CD4-positive, alpha-beta T cell treated with Interleukin-21 for 1 hour (primary cell): ENCODE measurements around the gene MAP3K21.
A peak's percentile ranks its signal among the peaks of the same experiment; 100 is the strongest.

Experiments
- DNase-seq: peaks from one replicate; pipeline ENCODE4 v3.0.0-alpha.2; 2020

The MAP3K21 gene

DNA sequence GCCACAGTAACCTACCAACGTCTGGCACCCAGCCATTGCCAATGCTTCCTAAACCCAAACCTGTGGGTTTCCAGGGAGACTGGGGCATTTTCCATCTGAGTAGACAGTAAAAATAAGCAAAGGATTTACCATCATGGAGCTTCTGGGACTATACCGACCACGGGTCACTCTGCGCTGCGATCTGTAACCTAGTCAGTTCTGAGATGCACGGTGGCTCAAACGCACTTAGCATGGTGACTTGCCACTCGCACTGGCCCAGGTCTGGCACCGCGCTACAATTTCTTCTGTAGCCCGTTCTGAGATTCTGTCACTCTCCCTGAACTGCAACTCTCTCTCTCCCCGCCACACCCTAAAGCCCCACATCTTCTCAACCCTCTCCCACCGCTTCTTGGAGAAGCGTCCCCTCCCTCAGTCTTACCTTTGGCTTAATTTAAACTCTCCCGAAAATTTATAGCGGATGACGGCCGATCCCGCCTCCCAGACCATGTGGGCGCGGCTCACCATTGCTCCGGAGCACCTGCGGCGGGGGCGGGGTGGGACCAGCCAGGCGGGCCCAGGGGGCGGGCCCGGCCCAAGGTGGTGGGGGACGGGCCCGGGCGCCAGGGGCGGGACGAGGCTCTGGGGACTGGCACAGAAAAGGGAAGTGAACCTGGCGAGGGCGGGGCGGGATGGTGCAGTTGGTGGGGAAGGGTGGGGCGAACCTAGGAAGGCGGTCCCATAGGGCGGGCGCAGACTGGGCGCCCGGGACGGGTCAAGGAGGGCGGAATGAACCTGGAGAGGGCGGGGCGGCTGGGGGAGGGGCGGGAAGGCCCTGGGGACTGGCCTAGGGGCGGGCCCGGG lies 493 bp upstream of the MAP3K21 start:
- peak; percentile 94 for DNase-seq

DNA sequence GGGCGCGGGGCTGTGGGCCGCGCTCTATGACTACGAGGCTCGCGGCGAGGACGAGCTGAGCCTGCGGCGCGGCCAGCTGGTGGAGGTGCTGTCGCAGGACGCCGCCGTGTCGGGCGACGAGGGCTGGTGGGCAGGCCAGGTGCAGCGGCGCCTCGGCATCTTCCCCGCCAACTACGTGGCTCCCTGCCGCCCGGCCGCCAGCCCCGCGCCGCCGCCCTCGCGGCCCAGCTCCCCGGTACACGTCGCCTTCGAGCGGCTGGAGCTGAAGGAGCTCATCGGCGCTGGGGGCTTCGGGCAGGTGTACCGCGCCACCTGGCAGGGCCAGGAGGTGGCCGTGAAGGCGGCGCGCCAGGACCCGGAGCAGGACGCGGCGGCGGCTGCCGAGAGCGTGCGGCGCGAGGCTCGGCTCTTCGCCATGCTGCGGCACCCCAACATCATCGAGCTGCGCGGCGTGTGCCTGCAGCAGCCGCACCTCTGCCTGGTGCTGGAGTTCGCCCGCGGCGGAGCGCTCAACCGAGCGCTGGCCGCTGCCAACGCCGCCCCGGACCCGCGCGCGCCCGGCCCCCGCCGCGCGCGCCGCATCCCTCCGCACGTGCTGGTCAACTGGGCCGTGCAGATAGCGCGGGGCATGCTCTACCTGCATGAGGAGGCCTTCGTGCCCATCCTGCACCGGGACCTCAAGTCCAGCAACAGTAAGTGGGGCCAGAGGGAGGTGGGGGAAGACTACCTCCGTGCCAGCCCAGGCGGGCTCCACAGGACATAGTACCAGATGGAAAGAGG lies 808 bp downstream of the MAP3K21 start:
- DNase-seq, result peak; percentile 18

DNA sequence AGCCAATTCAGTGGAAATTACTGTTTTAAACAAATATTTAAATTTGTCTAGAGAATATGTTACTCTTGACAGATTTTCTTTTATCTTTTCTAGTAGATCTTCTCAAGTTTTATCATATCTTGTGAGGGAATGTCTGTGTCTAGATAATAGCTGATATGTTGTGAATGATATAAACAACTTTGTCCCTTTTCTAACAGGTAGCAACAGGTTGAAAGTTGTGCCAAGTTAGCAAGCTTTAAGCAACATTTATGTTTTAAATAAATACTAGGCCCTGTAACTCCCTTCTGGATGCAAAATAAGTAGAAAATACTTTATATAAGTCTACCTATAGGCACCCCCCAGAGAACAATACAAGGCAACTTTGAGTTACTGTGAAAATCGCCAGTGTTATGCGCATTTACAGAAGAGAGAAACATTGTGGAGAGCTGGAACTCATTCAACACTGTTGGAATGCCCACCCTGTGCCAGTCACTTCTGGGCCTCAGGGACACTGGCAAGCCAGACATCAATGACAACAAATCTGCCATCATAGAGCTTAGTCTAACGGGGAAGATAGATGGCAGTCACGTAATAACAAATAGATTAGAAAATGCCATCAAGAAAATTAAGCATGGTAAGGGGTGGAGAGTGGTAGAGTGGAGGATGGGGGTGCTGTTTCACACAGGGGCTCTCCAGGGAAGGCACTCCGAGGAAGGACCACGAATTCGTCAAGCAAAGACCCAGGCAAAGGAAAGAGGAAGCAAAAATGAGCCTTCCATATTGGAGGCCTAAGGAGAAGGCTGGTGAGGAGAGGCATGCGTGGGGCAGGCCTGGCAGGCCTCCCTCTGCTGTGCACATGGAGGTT lies 4.4 kb downstream of the MAP3K21 start:
- DNase-seq, result no peak

DNA sequence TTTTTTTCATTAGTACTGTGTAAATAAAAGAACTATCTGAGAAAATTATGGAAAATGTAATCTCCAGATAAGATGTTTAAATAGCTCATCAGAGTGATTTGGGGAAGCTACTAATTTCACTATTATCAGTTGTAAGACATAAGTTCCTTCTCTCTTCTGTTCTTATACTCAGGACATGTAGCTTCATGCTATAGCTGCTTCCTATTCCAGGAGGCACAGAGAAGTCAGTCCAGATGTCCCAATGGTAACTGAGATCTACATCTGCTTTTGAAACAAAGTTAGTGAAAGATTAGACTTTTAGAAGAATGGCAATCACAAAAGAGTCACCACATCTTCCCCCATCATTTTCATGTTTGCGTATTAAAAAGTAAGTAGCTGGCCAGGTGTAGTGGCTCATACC lies 5.6 kb downstream of the MAP3K21 start:
- DNase-seq, result no peak

DNA sequence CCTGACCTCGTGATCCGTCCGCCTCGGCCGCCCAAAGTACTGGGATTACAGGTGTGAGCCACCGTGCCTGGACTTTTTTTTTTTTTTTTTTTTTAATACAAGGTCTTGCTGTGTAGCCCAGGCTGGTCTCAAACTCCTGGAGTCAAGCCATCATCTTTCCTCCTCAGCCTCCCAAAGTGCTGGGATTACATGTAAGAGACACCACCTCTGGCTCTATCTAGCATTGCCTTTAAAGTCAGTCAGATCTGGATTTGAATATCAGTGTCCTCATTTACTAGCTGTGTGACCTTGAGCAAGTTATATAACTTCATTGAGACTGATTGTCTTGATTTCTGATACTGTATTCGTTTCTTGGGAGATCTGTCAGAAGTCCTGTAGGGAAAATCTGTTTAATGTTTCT lies 6.6 kb downstream of the MAP3K21 start:
- DNase-seq, result no peak

DNA sequence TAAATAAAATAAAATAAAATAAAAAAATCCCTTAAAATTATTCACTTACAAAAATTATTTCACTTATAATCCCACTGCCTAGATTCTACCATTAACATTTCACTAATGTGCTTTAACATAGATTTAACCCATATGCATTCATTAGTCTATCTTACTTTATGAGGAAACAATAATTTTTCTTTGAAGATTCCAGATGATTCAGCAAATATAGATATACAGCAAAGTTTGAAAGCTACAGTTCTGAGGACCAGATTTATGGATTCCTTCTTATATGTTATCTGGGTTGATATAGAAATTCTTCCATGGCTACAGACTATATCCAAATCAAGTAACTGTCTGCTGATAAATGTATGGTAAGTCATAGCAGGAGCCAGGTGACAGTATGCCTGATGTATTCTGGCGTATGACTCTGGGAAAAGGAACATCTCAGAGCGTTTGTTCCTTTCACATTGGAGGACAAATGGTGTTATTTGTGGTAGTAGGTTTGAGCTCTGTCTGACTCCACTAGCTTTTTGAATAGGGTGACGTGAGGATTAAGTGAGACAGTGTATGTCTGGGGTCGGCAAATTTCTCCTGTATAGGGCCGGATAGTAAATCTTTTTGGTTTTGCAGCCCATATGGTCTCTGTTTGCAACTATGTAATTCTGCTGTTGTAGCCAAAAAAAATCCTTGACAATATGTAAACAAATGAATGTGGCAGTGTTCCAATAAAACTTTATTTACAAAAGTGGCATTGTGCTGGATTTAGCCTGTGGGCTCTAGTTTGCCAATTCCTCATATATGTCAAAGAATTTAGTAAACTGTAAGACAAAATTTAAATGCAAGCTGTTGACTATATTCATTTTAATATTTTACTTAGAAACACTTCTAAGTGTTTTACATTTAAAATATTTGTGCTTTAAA lies 9.3 kb downstream of the MAP3K21 start:
- DNase-seq, result no peak

DNA sequence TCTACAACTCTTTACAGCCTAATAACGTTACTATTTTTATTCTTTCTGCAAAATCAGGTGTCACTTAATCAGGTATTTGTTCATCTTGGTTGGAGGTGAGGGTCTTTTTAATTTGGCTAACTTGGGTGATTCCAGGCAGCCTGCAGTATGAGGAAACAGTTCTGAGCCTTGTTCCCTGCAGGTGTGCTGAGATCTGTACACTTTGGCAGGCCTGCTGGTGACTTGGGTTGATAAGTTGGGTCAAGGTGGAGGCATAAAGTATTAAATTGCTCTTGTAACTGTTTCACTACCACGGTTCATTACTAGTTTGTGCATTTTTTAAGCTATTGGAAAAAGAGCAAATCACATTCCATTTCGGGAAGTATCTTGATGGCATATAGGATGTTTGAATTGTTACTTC lies 10.0 kb downstream of the MAP3K21 start:
- no peak for DNase-seq

DNA sequence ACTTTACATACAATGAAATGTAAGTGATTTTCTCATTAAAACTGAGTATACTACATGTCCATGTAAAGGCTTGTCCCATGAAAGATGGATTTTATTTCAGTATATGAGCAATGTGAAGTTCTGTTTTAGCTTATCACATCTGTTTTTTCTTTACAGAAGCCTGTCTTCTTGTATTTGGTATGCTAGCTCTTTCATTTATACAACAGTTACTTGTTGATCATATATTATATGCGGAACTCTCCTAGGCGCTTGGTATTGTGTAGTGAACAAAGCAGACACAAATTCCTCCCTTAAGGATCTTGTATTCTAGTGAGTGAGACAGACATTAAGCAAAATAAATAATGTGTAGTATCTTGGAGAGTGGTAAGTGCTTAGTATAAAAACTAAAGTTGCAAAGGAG lies 10.6 kb downstream of the MAP3K21 start:
- no peak for DNase-seq

DNA sequence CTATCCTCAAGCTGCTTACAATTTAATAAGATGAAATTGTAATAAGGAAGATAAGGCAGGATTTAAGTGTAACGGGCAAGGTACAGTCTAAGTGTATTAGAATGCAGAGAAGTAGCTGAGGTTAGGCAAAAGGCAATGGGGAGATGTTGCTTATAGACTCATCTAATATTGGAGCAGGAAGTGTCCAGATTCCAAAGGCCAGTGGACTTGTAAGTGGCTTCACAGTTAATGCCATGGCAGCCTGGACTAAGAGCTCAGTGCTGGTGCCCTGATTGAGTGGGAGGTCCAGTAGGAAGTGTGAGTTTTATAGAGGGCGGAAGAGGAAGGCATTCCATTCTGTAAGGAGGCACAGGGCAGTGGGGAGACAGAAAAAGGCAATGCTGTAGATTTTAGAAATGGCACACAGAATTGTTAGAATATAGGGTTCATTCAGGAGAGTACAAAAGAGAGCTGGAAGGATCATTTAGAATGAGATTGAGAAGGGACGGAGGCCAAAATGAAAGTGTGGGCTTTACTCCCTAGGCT lies 12.6 kb downstream of the MAP3K21 start:
- DNase-seq, result no peak

DNA sequence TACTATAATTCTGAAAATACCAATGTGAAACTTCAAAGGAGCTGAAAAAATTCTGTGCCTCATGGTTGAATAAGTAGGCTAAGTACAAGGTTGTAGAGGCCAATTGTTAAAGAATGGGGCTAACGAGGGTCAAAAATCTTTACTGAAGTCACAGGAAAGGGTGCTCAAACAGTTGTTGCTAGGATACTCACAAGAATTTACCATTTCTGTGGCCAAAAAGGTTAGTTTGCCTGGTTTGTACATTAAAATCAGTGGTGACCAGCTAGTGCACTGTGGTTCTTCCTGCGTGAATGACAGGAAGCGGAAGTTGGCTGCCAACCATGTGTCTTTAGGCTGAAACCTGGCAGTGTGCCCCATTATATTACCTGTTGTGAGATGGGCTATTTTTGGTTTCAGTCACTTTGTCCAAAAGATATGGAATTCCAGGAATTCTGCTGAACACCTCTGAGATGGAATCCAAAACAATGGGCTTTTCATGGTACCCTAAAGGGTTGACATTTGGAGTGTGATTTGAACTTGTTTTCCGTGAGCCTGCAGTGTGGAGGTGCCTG lies 13.5 kb downstream of the MAP3K21 start:
- no peak for DNase-seq

DNA sequence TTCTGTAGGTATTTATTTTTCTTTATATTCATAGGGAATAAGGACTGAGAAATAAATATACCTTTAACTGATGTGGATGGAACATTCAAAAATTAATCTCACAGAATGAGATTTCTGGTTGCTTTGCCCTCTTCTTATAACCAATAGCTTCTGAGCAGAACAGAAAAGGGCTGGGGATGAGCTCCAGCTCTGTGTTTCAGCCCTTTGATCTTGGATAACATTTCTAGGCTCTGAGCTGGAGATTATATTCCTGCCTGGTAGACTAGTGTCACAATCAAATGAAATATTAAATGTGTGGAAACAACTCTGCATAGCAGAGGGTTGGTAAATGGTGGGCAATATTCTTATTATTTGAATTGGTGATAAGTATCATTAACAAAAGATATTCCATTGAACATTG lies 14.6 kb downstream of the MAP3K21 start:
- no peak for DNase-seq

DNA sequence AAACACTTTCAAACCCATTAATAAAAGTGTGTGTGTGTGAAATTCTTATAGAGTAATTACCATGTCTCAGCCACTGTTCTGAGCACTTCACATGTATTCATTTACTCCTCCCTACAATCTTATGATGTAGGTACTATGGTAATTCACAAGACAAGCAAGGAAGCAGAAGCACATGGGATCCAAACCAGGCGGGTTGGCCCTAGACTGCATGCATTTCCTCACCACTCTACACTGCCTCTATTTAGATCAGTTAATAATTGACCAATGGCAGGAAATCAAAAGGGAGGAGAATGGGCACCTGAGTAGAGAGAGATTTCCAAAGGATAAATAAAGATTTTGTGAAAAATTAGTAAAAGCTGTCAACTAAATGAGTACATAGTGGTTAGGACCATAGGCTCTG lies 15.7 kb downstream of the MAP3K21 start:
- DNase-seq, result no peak

DNA sequence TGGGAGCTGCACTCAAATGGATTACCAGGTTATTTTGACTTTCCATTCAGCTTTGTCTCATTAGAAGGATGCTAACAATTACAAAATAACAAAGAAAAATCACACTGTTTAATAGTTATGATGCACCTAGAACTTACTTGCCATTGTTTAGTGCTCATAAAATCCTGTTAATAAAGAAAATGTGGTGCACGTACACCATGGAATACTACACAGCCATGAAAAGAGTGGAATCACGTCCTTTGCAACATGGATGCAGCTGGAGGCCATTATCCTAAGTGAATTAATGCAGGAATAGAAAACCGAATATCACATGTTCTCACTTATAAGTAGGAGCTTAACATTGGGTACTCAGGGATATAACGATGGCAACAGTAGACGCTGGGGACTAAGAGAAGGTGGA lies 19.8 kb downstream of the MAP3K21 start:
- no peak for DNase-seq

DNA sequence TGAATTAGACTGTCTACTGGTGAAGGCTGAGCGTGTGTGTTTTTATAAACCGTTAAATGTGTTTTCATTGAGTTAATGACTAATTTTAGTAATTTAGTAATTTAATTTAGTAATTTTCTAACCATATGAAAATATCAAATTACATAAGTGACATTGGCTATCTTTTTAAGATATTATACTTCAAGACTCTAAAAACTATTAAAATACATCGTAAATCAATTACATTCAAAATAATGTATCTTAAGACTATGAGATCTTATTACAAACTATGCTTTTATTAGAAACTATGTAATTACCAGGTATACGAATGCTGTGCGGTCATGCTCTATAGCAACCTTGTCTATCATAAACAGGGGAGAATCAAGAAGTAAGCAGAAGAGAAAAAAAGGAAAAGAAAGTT lies 21.6 kb downstream of the MAP3K21 start:
- no peak for DNase-seq

DNA sequence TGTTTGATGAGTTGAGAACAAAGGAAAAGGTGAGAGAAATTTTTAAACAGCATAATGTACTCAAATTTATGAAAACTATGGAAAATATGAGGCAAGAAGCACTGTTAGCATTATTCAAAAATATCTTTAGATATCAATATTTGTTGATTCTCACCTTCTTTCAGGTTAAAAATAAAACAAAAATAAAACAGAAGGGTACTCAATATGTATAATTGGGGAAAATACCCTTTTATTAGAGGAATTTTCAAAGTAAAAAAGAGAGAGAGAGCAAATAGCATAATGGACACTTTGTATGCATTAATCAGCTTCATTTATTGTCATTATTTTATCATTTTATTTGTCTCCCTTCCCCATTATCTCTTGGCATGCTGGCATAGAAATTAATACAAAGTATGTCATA lies 27.5 kb downstream of the MAP3K21 start:
- no peak for DNase-seq

DNA sequence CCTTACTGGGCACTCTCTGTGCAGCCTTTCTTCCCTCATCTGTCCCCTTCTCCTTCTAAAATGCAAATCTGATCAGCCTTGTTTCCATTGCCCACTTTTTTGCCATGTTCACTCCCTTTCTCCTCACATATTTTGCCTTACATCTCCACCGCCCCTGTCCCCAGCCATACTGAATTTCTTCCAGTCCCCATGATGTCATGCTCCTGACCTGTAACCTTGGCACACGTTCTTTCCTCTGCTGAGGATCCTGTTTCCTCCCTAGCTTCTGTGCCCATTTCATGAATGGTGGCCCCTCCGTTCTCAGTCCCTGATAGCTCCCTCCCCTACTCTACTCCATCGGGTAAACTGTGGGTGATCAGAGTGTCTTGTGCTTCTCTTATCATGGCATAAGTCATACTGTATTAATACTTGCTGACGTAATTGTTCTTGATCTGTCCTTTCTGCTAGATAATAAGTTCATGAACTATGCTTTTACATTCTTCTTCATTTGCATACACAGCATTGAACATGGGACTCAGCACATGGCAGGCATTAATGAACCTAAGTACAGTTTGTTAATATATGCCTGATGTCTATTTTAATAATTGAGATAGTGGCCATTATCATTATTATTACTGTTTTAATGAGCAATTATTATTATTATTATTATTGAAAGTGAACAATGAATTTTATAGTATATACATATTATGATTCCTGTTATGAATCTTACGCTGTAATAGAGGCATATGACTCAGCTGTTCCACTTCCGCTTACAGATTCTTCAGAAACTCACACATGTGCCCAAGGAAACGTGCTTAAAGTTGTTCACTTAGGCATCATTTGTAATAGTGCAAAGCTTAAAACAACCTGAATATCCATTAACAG lies 28.5 kb downstream of the MAP3K21 start:
- DNase-seq, result peak; percentile 6

DNA sequence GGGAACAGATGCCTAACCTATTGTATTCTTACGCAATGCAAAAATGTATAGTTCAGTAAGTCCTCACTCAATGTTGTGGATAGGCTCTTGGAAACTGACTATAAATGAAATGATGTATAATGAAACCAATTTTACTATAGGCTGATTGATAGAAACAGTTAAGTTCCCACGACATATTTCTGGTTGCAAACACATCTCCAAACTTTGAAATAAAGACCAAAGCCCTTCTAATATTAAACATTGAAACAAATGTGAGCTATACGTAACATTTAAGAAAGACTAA lies 29.1 kb downstream of the MAP3K21 start:
- DNase-seq, result no peak

DNA sequence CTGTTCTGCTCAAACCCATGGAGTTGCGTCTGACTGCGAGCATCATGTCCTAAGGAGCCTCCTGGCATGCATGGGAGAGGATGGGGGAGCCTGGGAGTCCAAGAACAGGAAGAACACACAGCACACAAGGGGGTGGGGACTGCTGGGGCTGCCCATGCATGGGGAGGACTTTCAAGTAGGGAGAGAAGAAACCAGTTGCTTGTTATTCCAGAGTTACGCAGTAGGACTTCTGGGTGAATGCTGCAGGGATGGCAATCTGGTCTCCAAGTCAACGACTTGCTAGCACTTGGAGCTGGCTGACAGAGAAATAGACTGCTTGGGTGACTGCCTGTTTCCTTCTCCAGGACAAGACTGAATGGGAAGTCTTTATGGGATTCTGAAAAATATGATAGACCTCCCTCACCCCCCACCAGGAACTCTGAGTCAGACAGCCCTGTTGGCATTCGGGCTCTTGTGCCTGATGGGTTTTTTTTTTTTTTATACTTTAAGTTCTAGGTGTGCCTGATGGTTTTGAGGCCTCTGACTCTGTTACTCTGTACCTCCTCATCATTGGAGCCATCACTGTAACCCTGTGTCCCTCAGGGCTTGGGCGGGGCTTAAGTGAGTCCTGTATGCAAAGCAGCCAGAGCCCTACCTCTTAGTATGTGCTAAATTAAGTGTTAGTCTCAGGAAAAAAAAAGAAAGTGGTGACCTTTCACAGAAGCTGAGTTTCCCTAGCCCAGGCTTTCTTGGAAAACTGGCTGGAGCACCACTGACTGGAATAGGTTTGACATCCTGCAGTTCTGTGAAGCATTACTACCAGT lies 30.3 kb downstream of the MAP3K21 start:
- DNase-seq, result no peak

DNA sequence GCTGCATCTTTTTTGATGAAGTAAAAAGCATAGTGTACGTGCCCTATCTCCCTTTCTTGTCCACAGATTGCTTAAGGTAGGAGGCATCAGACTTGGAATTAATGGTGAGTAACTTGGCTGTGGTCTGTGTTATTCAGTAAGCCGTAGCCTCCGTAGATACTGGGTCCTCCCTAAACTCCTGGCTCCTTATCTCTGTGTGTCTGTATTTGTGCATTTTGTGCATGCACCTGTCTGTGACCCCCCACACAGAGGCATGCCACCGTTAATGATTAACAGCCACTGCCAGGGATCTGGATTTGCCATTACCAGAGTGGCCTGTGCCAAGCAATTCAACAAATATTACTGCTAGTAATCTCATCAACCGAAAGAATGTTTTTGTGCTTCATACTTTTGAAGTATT lies 31.9 kb downstream of the MAP3K21 start:
- DNase-seq, result no peak

DNA sequence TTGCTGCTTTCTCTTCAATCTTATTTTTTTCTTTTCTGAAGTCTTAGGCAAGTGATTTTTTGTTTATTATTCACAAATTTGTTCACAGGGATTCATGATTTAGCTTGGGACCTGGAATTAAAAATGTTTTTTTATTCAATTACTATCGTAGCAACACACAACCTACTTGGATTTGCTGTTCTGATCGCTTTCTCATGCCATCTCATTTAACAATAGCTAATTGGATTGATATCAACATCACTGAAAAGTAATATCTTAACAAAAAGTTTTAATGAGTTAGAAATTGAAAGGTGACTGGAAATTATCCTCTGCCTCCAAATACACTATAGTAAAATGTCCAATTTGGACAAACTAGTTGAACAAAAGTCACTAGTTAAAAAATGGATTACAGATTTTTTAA lies 32.4 kb downstream of the MAP3K21 start:
- DNase-seq, result no peak
